H1 (cell line): ENCODE data around the gene CDC42BPB. TPM values are rescaled to one million over a fixed set of nuclear protein-coding genes. Genes with fewer than 3 reads are reported as not detected.

Experiments used
- CTCF ChIA-PET: fragments of 300-600 bp; sonication (Branson Sonifier 250); formaldehyde crosslinking; loops from one replicate; lab custom pipeline; 2021; ENCODE audit not compliant: partially characterized antibody; lab: Charles Lee
- POLR2A ChIA-PET: fragments of 300-600 bp; sonication (Branson Sonifier 250); formaldehyde crosslinking; loops from one replicate; lab custom pipeline; 2021; ENCODE audit warnings: inconsistent platforms; ENCODE audit not compliant: partially characterized antibody; lab: Charles Lee
- DNase-seq, 2 experiments: peaks; one replicate each; pipeline versions ENCODE4 v3.0.0 to v3.0.0-alpha.2; 2010 to 2022; ENCODE audit warnings: low spot score in 2 of 2, low read depth in 1 of 2, mixed read lengths in 1 of 2
- FAIRE-seq: peaks from 2 replicates; lab custom pipeline; 2011; peaks lifted over from hg19 to GRCh38; lab: Jason Lieb, UNC
- H2AFZ ChIP-seq: 2 replicates; pipeline ENCODE4 v1.8.1; 2012; ENCODE audit warnings: low read length, inconsistent platforms
- H2AK5ac ChIP-seq: 2 replicates; pipeline ENCODE4 v1.6.1; 2013; ENCODE audit warnings: low read depth, low read length
- H2BK120ac ChIP-seq: replicated peaks from 2 replicates; pipeline ENCODE3; 2013; ENCODE audit warnings: low read depth, low read length, inconsistent platforms
- H2BK12ac ChIP-seq: 2 replicates; pipeline ENCODE4 v1.6.1; 2013; ENCODE audit warnings: low read depth, low read length
- H2BK15ac ChIP-seq: 2 replicates; pipeline ENCODE4 v1.6.1; 2013; ENCODE audit warnings: low read length
- H2BK20ac ChIP-seq: 2 replicates; pipeline ENCODE4 v1.6.1; 2013; ENCODE audit warnings: low read length
- H2BK5ac ChIP-seq: 2 replicates; pipeline ENCODE4 v1.6.1; 2013; ENCODE audit warnings: low read depth, low read length
- H3K14ac ChIP-seq: 2 replicates; pipeline ENCODE4 v1.6.1; 2013; ENCODE audit warnings: inconsistent platforms; ENCODE audit not compliant: insufficient read length
- H3K18ac ChIP-seq: 2 replicates; pipeline ENCODE4 v1.6.1; 2013; ENCODE audit warnings: low read length; ENCODE audit errors: extremely low read depth
- H3K23ac ChIP-seq: 2 replicates; pipeline ENCODE4 v1.6.1; 2013; ENCODE audit warnings: inconsistent platforms; ENCODE audit not compliant: insufficient read length
- H3K23me2 ChIP-seq: 2 replicates; pipeline ENCODE4 v1.6.1; 2013; ENCODE audit warnings: low read depth, low read length
- H3K27ac ChIP-seq: 2 replicates; pipeline ENCODE4 v1.6.1; 2011; ENCODE audit warnings: low read depth, low read length, inconsistent platforms
- H3K27me3 ChIP-seq, 4 experiments: replicated peaks in 1 of 4; 1 replicate in 1 of 4; 2 replicates in 3 of 4; pipeline versions ENCODE4 v1.6.1 to v1.8.1; 2011 to 2013; ENCODE audit warnings: low read length in 3 of 4, mild to moderate bottlenecking in 3 of 4, inconsistent platforms in 2 of 4, mixed read lengths in 2 of 4, moderate library complexity in 1 of 4; ENCODE audit not compliant: control insufficient read depth in 3 of 4, insufficient read depth in 3 of 4; ENCODE audit errors: extremely low read depth in 1 of 4
- H3K36me3 ChIP-seq, 4 experiments: 2 replicates each; pipeline versions ENCODE4 v1.6.1 to v1.8.1; 2011 to 2013; ENCODE audit warnings: mild to moderate bottlenecking in 4 of 4, low read length in 3 of 4, moderate library complexity in 2 of 4, control low read depth in 1 of 4, inconsistent platforms in 1 of 4; ENCODE audit not compliant: insufficient read depth in 4 of 4, control insufficient read depth in 2 of 4
- H3K4ac ChIP-seq: replicated peaks from 2 replicates; pipeline ENCODE3; 2013; ENCODE audit warnings: low read length, low read depth, mixed read lengths, inconsistent platforms; ENCODE audit not compliant: insufficient read length
- H3K4me1 ChIP-seq, 4 experiments: replicated peaks in 1 of 4; 1 replicate in 1 of 4; 2 replicates in 3 of 4; pipeline versions ENCODE4 v1.6.1 to v1.8.1; 2011 to 2013; ENCODE audit warnings: low read length in 3 of 4, inconsistent platforms in 2 of 4, mixed read lengths in 1 of 4; ENCODE audit not compliant: insufficient read depth in 4 of 4, control insufficient read depth in 3 of 4
- H3K4me2 ChIP-seq, 2 experiments: 2 replicates each; pipeline versions ENCODE4 v1.6.1 to v1.8.1; 2011 to 2013; ENCODE audit warnings: low read depth in 2 of 2, low read length in 2 of 2, control low read depth in 1 of 2, inconsistent platforms in 1 of 2, mild to moderate bottlenecking in 1 of 2; ENCODE audit not compliant: insufficient read depth in 1 of 2
- H3K4me3 ChIP-seq, 4 experiments: fragments of 200-600, 300-600 bp in 1 of 4; sonication (generic), shearing (Covaris generic), sonication (Bioruptor Twin) in 1 of 4; 2 replicates each; pipeline versions ENCODE4 v1.5.1 to v1.8.1; 2011 to 2016; ENCODE audit warnings: low read length in 4 of 4, low read depth in 3 of 4, control low read depth in 2 of 4, inconsistent platforms in 2 of 4, mild to moderate bottlenecking in 2 of 4, mixed read lengths in 1 of 4, moderate library complexity in 1 of 4; ENCODE audit not compliant: insufficient read depth in 2 of 4; ENCODE audit errors: extremely low read depth in 1 of 4
- H3K56ac ChIP-seq: replicated peaks from 2 replicates; pipeline ENCODE3; 2013; ENCODE audit warnings: low read depth, mild to moderate bottlenecking, mixed read lengths, low read length, inconsistent platforms; ENCODE audit not compliant: insufficient read length
- H3K79me1 ChIP-seq: 2 replicates; pipeline ENCODE4 v1.6.1; 2013; ENCODE audit warnings: low read depth, low read length, control low read depth
- H3K79me2 ChIP-seq, 2 experiments: 2 replicates each; pipeline versions ENCODE4 v1.6.1 to v1.8.1; 2012 to 2013; ENCODE audit warnings: low read length in 2 of 2, mild to moderate bottlenecking in 2 of 2, inconsistent platforms in 1 of 2; ENCODE audit not compliant: insufficient read depth in 2 of 2, control insufficient read depth in 1 of 2
- H3K9ac ChIP-seq, 4 experiments: replicated peaks in 1 of 4; 1 replicate in 1 of 4; 2 replicates in 3 of 4; pipeline versions ENCODE4 v1.6.1 to v1.8.1; 2011 to 2013; ENCODE audit warnings: low read depth in 3 of 4, low read length in 3 of 4, control low read depth in 2 of 4, mild to moderate bottlenecking in 2 of 4, moderate library complexity in 2 of 4, inconsistent platforms in 1 of 4; ENCODE audit errors: extremely low read depth in 1 of 4
- H3K9me3 ChIP-seq, 2 experiments: 2 replicates each; pipeline versions ENCODE4 v1.6.1 to v1.8.1; 2012 to 2013; ENCODE audit warnings: mild to moderate bottlenecking in 2 of 2, moderate library complexity in 2 of 2, control low read depth in 1 of 2, inconsistent platforms in 1 of 2, low read depth in 1 of 2, low read length in 1 of 2, mixed read lengths in 1 of 2; ENCODE audit not compliant: insufficient read depth in 2 of 2
- H4K20me1 ChIP-seq, 2 experiments: replicated peaks in 1 of 2; 2 replicates each; pipeline versions ENCODE3 to v1.8.1; 2011 to 2013; ENCODE audit warnings: inconsistent platforms in 2 of 2, low read length in 2 of 2, mild to moderate bottlenecking in 1 of 2; ENCODE audit not compliant: insufficient read depth in 2 of 2, control insufficient read depth in 1 of 2
- H4K5ac ChIP-seq: 2 replicates; pipeline ENCODE4 v1.6.1; 2013; ENCODE audit warnings: low read length, low read depth, mixed read lengths, inconsistent platforms; ENCODE audit not compliant: insufficient read length
- H4K8ac ChIP-seq: 2 replicates; pipeline ENCODE4 v1.8.0; 2013; ENCODE audit warnings: mild to moderate bottlenecking, moderate library complexity, low read length, inconsistent platforms; ENCODE audit not compliant: insufficient read depth; ENCODE audit errors: extremely low read depth
- H4K91ac ChIP-seq: replicated peaks from 2 replicates; pipeline ENCODE3; 2013; ENCODE audit warnings: low read length, mixed read lengths, inconsistent platforms; ENCODE audit not compliant: insufficient read length
- BCL11A ChIP-seq, 2 experiments: IDR thresholded peaks; one replicate each; pipeline ENCODE4 v1.6.1; 2011; ENCODE audit warnings: low read depth in 2 of 2, low read length in 2 of 2, mild to moderate bottlenecking in 2 of 2
- CHD2 ChIP-seq: IDR thresholded peaks from 2 replicates; pipeline ENCODE4 v1.6.1; 2012; ENCODE audit warnings: low read length, improper control_type of control experiment
- HDAC2 ChIP-seq, 2 experiments: fragments of 300-600 bp in 1 of 2; sonication (generic) in 1 of 2; IDR thresholded peaks; 2 replicates each; pipeline ENCODE4 v1.6.1; 2011 to 2012; ENCODE audit warnings: low read depth in 2 of 2, low read length in 2 of 2, mild to moderate bottlenecking in 2 of 2, moderate library complexity in 2 of 2, borderline replicate concordance in 1 of 2, inconsistent platforms in 1 of 2
- KDM4A ChIP-seq: IDR thresholded peaks from one replicate; pipeline ENCODE4 v1.7.1; 2012; ENCODE audit warnings: low read depth, mild to moderate bottlenecking, moderate library complexity, low read length, inconsistent platforms; ENCODE audit not compliant: severe bottlenecking
- MAFK ChIP-seq: IDR thresholded peaks from 2 replicates; pipeline ENCODE4 v1.6.1; 2012; ENCODE audit warnings: low read depth, mild to moderate bottlenecking, improper control_type of control experiment, low read length
- MAX ChIP-seq: IDR thresholded peaks from 2 replicates; pipeline ENCODE4 v1.6.1; 2012; ENCODE audit warnings: inconsistent platforms
- PHF8 ChIP-seq: fragments of 200-600 bp; sonication (generic); conservative IDR thresholded peaks from 2 replicates; pipeline ENCODE4 v1.7.1; 2012; ENCODE audit warnings: low read depth, mild to moderate bottlenecking, inconsistent platforms, low read length, moderate library complexity
- POLR2A ChIP-seq, 2 experiments: IDR thresholded peaks; 1 replicate in 1 of 2; 2 replicates in 1 of 2; pipeline ENCODE4 v1.6.1; 2011; ENCODE audit warnings: low read depth in 2 of 2, low read length in 2 of 2, mild to moderate bottlenecking in 2 of 2; ENCODE audit errors: control extremely low read depth in 1 of 2
- SAP30 ChIP-seq: fragments of 300-600 bp; sonication (generic); IDR thresholded peaks from 2 replicates; pipeline ENCODE4 v1.7.1; 2012; ENCODE audit warnings: low read length, moderate library complexity, mild to moderate bottlenecking, inconsistent platforms; ENCODE audit not compliant: insufficient read depth, insufficient replicate concordance
- SIX5 ChIP-seq: IDR thresholded peaks from 2 replicates; pipeline ENCODE4 v1.6.1; 2011; ENCODE audit warnings: mild to moderate bottlenecking, low read depth, low read length
- SUZ12 ChIP-seq: fragments of 200-600 bp; sonication (generic); IDR thresholded peaks from 2 replicates; pipeline ENCODE4 v1.6.1; 2012; ENCODE audit warnings: mild to moderate bottlenecking, inconsistent platforms, low read length, moderate library complexity, mixed read lengths
- TEAD4 ChIP-seq: IDR thresholded peaks from 2 replicates; pipeline ENCODE4 v1.6.1; 2012; ENCODE audit warnings: low read depth, low read length, inconsistent platforms, mixed read lengths
- YY1 ChIP-seq: IDR thresholded peaks from 2 replicates; pipeline ENCODE4 v1.6.1; 2011; ENCODE audit warnings: low read depth, mild to moderate bottlenecking, low read length
- WGBS, 2 experiments: shearing (Covaris generic) in 1 of 2; methylation state at CpG; one replicate each; pipeline versions ENCODE4 v1.1.6 to v1.1.7; 2013 to 2015; ENCODE audit warnings: low lambda C conversion rate in 2 of 2, mixed read lengths in 2 of 2, inconsistent platforms in 1 of 2, low coverage in 1 of 2, missing lambda C conversion rate in 1 of 2; ENCODE audit not compliant: insufficient replicate concordance in 2 of 2, insufficient coverage in 1 of 2, insufficient read length in 1 of 2; ENCODE audit errors: extremely low coverage in 1 of 2, missing lambda C conversion rate in 1 of 2; 5-methylcytosine and 5-hydroxymethylcytosine counted together
- polyA plus RNA-seq, 7 experiments: library from polyadenylated mRNA; depleted of rRNA in 3 of 7; stranded (reverse) in 5 of 7; unstranded in 2 of 7; fragments of >200 nt in 5 of 7; fragments of 200-250 nt in 2 of 7; gene quantifications; 1 replicate in 5 of 7; 2 replicates in 1 of 7; 4 replicates in 1 of 7; pipeline versions ENCODE4 v1.2.1 to v1.2.3, GENCODE V29; 2011 to 2013; ENCODE audit warnings: missing spikeins in 2 of 7, mixed read lengths in 2 of 7
- total RNA-seq: library from RNA; stranded (reverse); fragmentation: NEBNext Ultra II Directional; extraction: Animal tissue kit (Norgen Biotek cat#: 25700); gene quantifications from 2 replicates; pipeline ENCODE4 v1.2.1, GENCODE V29; 2021

The CDC42BPB gene
- total and polyA plus RNA-seq, 2 of the 8 experiments (the other 6 are each of a cell fraction or from before 2014, with no cell fraction given): 51.2 to 88.2 TPM

DNA sequence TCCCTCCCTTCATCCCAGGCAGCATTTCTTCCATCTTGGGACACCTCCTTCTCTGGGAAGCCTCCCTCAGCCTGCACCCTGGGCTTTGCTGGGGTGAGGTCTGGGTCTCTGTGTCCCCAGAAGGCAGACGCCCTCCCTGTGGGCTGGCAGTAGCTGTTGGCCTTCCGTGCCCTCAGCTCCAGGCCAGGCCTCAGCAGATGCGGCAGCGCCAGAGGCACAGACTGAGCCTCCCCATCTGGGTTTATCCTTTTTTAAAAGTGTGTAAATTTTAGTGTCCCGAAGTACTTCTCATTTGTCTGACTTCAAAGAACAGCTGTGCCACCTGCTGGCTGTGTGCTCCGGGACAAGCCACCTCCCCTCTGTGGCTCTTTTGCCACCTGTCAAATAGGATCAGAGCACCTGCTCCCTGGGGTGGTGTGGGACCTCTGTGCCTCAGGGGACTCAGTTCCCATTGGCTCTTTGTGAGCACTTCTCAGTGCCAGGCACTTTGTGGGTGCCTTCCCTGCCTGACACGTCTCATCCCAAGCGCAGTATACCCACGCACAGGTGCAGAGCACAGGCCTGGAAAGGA lies 48.3 kb upstream of the CDC42BPB start:
- Histone ChIP-seq H3K79me1 (no peaks in the 10 kb centered on the region), H4K8ac (no peak overlapping the region; the same call in 1 of the 2 replicates), H3K9ac (no peak overlapping the region), H3K36me3 (no peaks in the 10 kb centered on the region), H3K56ac (no peak overlapping the region), H2AFZ (no peak overlapping the region), H3K9me3 (no peaks in the 10 kb centered on the region), H2BK20ac (peak overlapping the region; percentile 53; the same call in 1 of the 2 replicates), H3K4me2 (no peak overlapping the region; a peak in 1 of 4 replicates), H3K27ac (no peak overlapping the region), H3K23ac (no peak overlapping the region), H2BK5ac (peak overlapping the region; percentile 81; the same call in 1 of the 2 replicates), H3K14ac (no peak overlapping the region), H3K23me2 (peaks cover 3% of the 10 kb centered on the region; the same call in 1 of the 2 replicates), H3K18ac (no peak overlapping the region), H4K91ac (peak overlapping the region; percentile 95), H3K4ac (no peak overlapping the region), H3K4me3 (no peak overlapping the region), H2BK12ac (peak overlapping the region; percentile 91; the same call in 1 of the 2 replicates), H4K5ac (no peak overlapping the region), H3K4me1 (peaks cover 10 to 31% (median 25%) of the 10 kb centered on the region in 4 experiments), H4K20me1 (peaks cover 0 to 3% of the 10 kb centered on the region in 2 experiments), H2AK5ac (peak overlapping the region; percentile 65; the same call in 1 of the 2 replicates), H2BK15ac (peak overlapping the region; percentile 90), H3K27me3 (peaks cover 7 to 45% (median 34%) of the 10 kb centered on the region in 4 experiments), H3K79me2 (no peaks in the 10 kb centered on the region), H2BK120ac (no peak overlapping the region)
- WGBS, 2 experiments: 80% methylated on average over 9 of the region's 9 CpGs; no CpG with 5 or more reads in 1 of the 2 experiments
- ChIA-PET CTCF (interaction anchor here (0.6 to 10.4 kb wide), 58 partner anchors 9 to 723 kb away, joined by 3 to 276 read pairs (median 6); partner anchors contain the start of genes EXOC3L4, LBHD2 and TNFAIP2), POLR2A (interaction anchor here (0.6 to 2.5 kb wide), 8 partner anchors 12 to 404 kb away, joined by 3 to 14 read pairs (median 4); partner anchors contain the start of gene EIF5)
- no peak for DNase-seq
- FAIRE-seq: no peak
- TF ChIP-seq MAX (no peak), CHD2 (no peak), KDM4A (no peak), SAP30 (no peak), SIX5 (no peak), TEAD4 (no peak), BCL11A (IDR thresholded peaks at IDR 0.05; ENCODE audit: low read depth in 2 of 2, low read length in 2 of 2) (no peak), PHF8 (no peak), MAFK (no peak), HDAC2 (IDR thresholded peaks at IDR 0.05; ENCODE audit: borderline replicate concordance in 1 of 2, low read depth in 2 of 2, low read length in 2 of 2) (no peak), YY1 (no peak), POLR2A (IDR thresholded peaks at IDR 0.05; ENCODE audit: control extremely low read depth in 1 of 2, low read depth in 2 of 2, low read length in 2 of 2) (no peak), SUZ12 (no peak)
